Stimulated activated CD8-positive, alpha-beta memory T cell treated with anti-CD3 and anti-CD28 coated beads, Interleukin-15, amount 100 ng/mL, for 24 hours (primary cell): Measurements from ENCODE around the gene PHLPP2.
"Not testable (repeated sequence)": the region's sequence is repeated elsewhere in the genome, so short reads cannot be mapped to it uniquely, and the experiment has no call there.

Source experiments
- DNase-seq: peaks from one replicate; pipeline ENCODE4 v3.0.0-alpha.2; 2020; ENCODE audit warnings: low read depth

The PHLPP2 gene

GRCh38 chr16:71614956-71615355, 109.5 kb downstream of the PHLPP2 start:
- DNase-seq, result not testable (repeated sequence)

- peak; percentile 76 for DNase-seq
These were observed 113.3 kb downstream of the PHLPP2 start for GRCh38 chr16:71610936-71611871.

GRCh38 chr16:71610447-71610846, 114.1 kb downstream of the PHLPP2 start:
- no peak for DNase-seq

GRCh38 chr16:71609066-71609465, 115.4 kb downstream of the PHLPP2 start:
- no peak for DNase-seq

GRCh38 chr16:71600822-71601221, 123.7 kb downstream of the PHLPP2 start:
- no peak for DNase-seq

- not testable (repeated sequence) for DNase-seq
These were observed 126.1 kb downstream of the PHLPP2 start for GRCh38 chr16:71598426-71598825.

GRCh38 chr16:71595340-71595826, 129.1 kb downstream of the PHLPP2 start:
- not testable (repeated sequence) for DNase-seq
